GM06990 (cell line): ENCODE results near the gene EHD2.

Experiments used
- DNase-seq: peaks from one replicate; pipeline ENCODE4 v3.0.0-alpha.2; 2011; ENCODE audit not compliant: insufficient read length; ENCODE audit errors: extremely low read depth
- H3K27me3 ChIP-seq: replicated peaks from 2 replicates; pipeline ENCODE4 v1.6.0; 2011; ENCODE audit warnings: low read length; ENCODE audit not compliant: control insufficient read depth, insufficient read depth
- H3K36me3 ChIP-seq: 2 replicates; pipeline ENCODE4 v1.5.1; 2011; ENCODE audit warnings: low read length; ENCODE audit not compliant: control insufficient read depth, insufficient read depth
- H3K4me3 ChIP-seq: replicated peaks from 2 replicates; pipeline ENCODE4 v1.5.1; 2011; ENCODE audit warnings: low read depth, mild to moderate bottlenecking, control low read depth, low read length
- TF ChIP-seq, protein P1 (sequence below): IDR thresholded peaks from 2 replicates; pipeline ENCODE4 v1.5.1; 2011; ENCODE audit warnings: low read length, control low read depth, mild to moderate bottlenecking, inconsistent platforms; ENCODE audit not compliant: insufficient read depth, poor library complexity, severe bottlenecking

EHD2 gene

DNA sequence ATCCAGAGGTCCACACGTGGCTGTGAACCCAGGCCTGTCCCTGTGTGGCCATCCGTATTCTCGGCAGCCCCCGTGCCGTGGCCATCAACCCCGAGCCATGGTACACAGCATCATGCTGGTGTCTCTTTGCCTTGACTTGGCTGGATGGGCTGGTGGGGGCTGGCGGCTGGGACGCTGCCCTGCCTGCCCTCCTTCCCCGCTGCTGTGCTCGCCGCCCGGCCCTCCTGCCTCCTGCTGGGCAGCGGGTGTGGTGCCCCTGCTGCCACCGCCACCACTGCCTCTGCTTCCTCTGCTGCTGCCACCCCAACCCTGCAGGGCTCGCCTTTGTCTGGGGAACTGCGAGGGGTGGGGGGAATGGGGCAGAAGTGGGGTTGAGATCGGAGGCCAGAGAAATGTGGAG is 19.7 kb upstream of the EHD2 start:
- Histone ChIP-seq H3K4me3 (no peak overlapping the region), H3K27me3 (no peaks in the 10 kb centered on the region), H3K36me3 (peaks cover 4% of the 10 kb centered on the region)
- TF ChIP-seq, protein P1, sequence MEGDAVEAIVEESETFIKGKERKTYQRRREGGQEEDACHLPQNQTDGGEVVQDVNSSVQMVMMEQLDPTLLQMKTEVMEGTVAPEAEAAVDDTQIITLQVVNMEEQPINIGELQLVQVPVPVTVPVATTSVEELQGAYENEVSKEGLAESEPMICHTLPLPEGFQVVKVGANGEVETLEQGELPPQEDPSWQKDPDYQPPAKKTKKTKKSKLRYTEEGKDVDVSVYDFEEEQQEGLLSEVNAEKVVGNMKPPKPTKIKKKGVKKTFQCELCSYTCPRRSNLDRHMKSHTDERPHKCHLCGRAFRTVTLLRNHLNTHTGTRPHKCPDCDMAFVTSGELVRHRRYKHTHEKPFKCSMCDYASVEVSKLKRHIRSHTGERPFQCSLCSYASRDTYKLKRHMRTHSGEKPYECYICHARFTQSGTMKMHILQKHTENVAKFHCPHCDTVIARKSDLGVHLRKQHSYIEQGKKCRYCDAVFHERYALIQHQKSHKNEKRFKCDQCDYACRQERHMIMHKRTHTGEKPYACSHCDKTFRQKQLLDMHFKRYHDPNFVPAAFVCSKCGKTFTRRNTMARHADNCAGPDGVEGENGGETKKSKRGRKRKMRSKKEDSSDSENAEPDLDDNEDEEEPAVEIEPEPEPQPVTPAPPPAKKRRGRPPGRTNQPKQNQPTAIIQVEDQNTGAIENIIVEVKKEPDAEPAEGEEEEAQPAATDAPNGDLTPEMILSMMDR, result no peak
- DNase-seq, result no peak

DNA sequence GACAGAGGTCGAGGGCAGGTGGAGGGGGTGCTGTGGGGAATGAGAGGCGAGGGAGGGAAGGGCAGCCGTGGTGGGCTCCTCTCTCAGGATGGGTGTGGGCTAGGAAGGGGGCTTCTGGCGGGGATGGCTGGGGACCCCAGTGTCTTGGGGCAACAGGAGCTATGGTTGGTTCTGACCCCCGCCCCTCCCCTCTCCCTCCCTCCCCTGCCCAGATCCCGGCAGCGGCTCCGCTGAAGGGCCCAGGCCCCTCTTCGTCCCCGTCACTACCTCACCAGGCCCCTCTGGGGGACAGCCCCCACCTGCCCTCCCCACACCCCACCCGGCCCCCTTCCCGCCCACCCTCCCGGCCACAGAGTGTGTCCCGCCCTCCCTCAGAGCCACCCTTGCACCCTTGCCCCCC is 19.3 kb upstream of the EHD2 start:
- H3K36me3 ChIP-seq, result peaks cover 7% of the 10 kb centered on the region
- no peaks in the 10 kb centered on the region for H3K27me3 ChIP-seq
- DNase-seq, result no peak

DNA sequence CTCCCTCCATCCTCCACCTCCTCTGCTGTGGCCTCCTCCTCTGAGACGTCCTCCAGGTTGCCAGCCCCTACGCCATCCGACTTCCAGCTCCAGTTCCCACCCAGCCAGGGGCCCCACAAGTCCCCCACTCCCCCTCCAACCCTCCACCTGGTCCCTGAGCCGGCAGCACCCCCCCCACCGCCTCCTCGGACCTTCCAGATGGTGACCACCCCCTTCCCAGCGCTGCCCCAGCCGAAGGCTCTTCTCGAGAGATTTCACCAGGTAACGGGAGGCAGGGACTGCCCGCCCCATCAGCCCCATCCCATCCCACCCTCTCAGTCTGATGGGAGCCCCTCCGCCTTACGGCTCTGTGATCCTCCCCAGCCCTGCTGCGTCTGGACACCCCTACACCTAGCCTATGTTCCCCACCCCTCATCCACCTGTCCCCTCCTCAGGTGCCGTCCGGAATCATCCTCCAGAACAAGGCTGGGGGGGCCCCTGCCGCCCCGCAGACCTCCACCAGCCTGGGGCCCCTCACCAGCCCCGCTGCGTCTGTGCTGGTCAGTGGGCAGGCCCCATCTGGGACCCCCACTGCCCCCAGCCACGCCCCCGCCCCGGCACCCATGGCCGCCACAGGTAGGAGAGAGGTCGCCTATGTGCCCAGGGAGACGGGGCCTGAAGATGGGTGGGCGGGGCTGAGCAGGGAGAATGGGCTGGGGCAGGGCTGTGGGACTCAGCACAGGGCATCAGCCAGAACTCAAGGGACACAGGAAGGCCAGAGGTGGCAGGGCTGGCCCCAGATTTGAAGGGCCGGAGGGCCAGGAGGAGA is 18.6 kb upstream of the EHD2 start:
- TF ChIP-seq, protein P1, result no peak
- Histone ChIP-seq H3K27me3 (no peaks in the 10 kb centered on the region), H3K36me3 (peaks cover 7% of the 10 kb centered on the region), H3K4me3 (no peak overlapping the region)
- DNase-seq, result no peak

More for the DNA sequence above, 19.3 kb upstream of the EHD2 start:
- TF ChIP-seq, protein P1, result no peak
- H3K4me3 ChIP-seq, result no peak overlapping the region

DNA sequence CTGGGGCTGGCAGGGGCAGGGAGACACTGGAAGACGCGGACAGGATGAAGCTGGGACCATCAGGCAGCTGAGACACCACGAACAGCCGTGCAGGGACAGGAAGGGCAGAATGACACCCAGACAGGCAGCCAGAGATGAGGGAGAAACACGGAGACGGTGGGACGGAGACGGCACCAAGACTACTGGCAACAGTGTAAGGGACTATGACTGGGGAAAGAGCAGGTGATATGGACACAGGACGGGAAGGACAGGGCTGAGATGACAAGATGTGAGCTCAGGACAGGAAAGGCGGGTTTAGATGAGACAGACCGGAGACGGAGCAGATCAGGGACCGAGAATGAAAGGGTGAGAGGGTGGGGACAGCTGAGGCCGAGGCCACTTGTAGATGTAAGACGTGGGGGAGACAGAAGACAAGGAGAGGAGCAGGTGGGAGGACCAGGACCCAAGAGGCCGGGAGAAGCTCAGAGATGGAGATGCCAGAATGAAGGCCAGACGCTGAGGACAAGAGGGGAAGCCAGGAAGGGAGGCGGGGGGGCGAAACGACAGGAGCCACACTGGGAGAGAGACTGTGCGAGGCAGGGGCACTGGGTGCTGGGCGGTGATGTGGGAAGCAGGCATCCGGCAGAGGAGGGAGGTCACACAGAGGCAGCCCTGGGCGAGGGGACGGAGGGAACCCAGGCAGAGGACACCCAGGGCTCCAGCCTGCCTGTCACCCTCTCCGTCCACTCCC is 17.5 kb upstream of the EHD2 start:
- DNase-seq, result no peak

DNA sequence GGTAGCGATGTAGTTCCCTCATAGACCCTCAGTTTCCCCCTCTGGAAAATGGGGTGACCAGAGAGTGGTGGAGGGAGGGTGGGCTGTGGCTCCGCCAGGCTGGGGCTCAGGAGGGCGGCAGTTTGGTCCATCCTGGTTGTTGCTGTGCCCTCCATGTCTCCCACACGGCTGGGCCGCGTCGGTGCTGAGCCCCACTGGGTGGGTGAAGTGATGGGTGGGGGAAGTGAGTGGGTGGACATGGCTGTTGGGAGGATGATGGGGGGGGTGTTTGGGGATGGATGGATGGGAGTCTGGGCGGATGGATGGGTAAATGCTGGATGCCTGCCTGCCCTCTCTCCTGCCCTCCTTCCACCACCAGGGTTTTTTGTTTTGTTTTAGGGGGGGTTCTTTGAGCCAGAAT is 16.6 kb upstream of the EHD2 start:
- H3K4me3 ChIP-seq, result no peak overlapping the region
- DNase-seq, result no peak
- H3K36me3 ChIP-seq, result peaks cover 7% of the 10 kb centered on the region
- no peaks in the 10 kb centered on the region for H3K27me3 ChIP-seq
- TF ChIP-seq, protein P1, result no peak

More for the DNA sequence above, 17.5 kb upstream of the EHD2 start:
- no peaks in the 10 kb centered on the region for H3K27me3 ChIP-seq
- H3K4me3 ChIP-seq, result no peak overlapping the region
- TF ChIP-seq, protein P1, result no peak
- H3K36me3 ChIP-seq, result peaks cover 7% of the 10 kb centered on the region
